ENCODE data around the gene KCNF1.

DNA sequence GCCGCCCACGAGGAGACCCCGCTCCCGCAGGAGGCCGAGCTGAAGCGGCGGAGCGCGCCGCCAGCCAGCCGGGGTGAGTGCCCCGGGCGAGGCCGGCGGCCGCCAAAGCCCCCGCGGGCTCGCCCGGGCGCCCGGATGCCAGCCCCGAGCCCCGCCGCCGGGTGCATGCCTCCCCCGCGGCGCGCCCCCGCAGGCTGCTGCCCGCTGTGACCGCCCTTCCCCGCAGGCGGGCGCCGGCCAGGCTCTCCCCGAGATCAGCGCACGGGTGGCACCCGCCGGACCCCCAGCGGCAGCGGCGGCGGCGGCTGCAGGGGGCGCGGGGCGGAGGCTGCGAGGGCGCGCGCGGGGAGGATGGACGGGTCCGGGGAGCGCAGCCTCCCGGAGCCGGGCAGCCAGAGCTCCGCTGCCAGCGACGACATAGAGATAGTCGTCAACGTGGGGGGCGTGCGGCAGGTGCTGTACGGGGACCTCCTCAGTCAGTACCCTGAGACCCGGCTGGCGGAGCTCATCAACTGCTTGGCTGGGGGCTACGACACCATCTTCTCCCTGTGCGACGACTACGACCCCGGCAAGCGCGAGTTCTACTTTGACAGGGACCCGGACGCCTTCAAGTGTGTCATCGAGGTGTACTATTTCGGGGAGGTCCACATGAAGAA lies 470 bp downstream of the KCNF1 start:
- TF ChIP-seq CTCF (IDR thresholded peaks at IDR 0.05) (no peak), POLR2A (IDR thresholded peaks at IDR 0.05) (no peak)
